GM21723 (cell line): ENCODE data around the gene PLEKHA5.
"Not testable (repeated sequence)": the region's sequence is repeated elsewhere in the genome, so short reads cannot be mapped to it uniquely, and the experiment has no call there.

Experiments
- ATAC-seq: cut with Tn5 transposase; IDR thresholded peaks from one replicate; pipeline ENCODE4 v1.9.1; 2021; ENCODE audit warnings: mild to moderate bottlenecking, moderate library complexity; ENCODE audit not compliant: unreplicated experiment

The PLEKHA5 gene

GRCh38 chr12:19394385-19394784, 264.9 kb downstream of the PLEKHA5 start:
- ATAC-seq = no peak

GRCh38 chr12:19397534-19397933, 268.0 kb downstream of the PLEKHA5 start:
- no peak for ATAC-seq

- no peak for ATAC-seq
Measured at GRCh38 chr12:19398376-19399363, 269.1 kb downstream of the PLEKHA5 start.

- not testable (repeated sequence) for ATAC-seq
Measured at GRCh38 chr12:19400649-19401285, 271.2 kb downstream of the PLEKHA5 start.

GRCh38 chr12:19402211-19402610, 272.7 kb downstream of the PLEKHA5 start:
- no peak for ATAC-seq

GRCh38 chr12:19402743-19403431, 273.4 kb downstream of the PLEKHA5 start:
- ATAC-seq = no peak

- no peak for ATAC-seq
Measured at GRCh38 chr12:19404242-19404880, 274.8 kb downstream of the PLEKHA5 start.

GRCh38 chr12:19409376-19409775, 279.8 kb downstream of the PLEKHA5 start:
- ATAC-seq = no peak

- no peak for ATAC-seq
Measured at GRCh38 chr12:19410211-19410610, 280.7 kb downstream of the PLEKHA5 start.

GRCh38 chr12:19410629-19411185, 281.2 kb downstream of the PLEKHA5 start:
- ATAC-seq = no peak

- no peak for ATAC-seq
Measured at GRCh38 chr12:19411234-19412204, 282.0 kb downstream of the PLEKHA5 start.

- ATAC-seq = no peak
Measured at GRCh38 chr12:19412844-19413243, 283.3 kb downstream of the PLEKHA5 start.

- ATAC-seq = not testable (repeated sequence)
Measured at GRCh38 chr12:19413582-19413981, 284.0 kb downstream of the PLEKHA5 start.

- no peak for ATAC-seq
Measured at GRCh38 chr12:19415563-19415962, 286.0 kb downstream of the PLEKHA5 start.

- ATAC-seq = no peak
Measured at GRCh38 chr12:19419086-19419485, 289.6 kb downstream of the PLEKHA5 start.

GRCh38 chr12:19421503-19422282, 292.2 kb downstream of the PLEKHA5 start:
- no peak for ATAC-seq

- no peak for ATAC-seq
Measured at GRCh38 chr12:19423166-19423930, 293.8 kb downstream of the PLEKHA5 start.
